ENCODE results near the gene RUNX2. TPM values are rescaled to one million over a fixed set of nuclear protein-coding genes. Genes with fewer than 3 reads are reported as not detected.
A peak's percentile ranks its signal among the peaks of the same experiment; 100 is the strongest.

RUNX2 gene
- total and polyA plus RNA-seq, 10 of the 15 experiments (the other 5 are each of a cell fraction or from before 2014, with no cell fraction given) = 0.01 to 0.77 (median 0.15) TPM; not detected in 3

GRCh38 chr6:45619994-45620471, 291.9 kb downstream of the RUNX2 start:
- DNase-seq (ENCODE audit: low read depth, low spot score) = no peak
- H3K27ac ChIP-seq (ENCODE audit: control insufficient read depth, insufficient read depth) = no peak overlapping the region

GRCh38 chr6:45624228-45624627, 296.1 kb downstream of the RUNX2 start:
- POLR2A ChIA-PET = no interaction called here
- no peak for FAIRE-seq
- no peaks in the 10 kb centered on the region for H3K36me3 ChIP-seq (ENCODE audit: control insufficient read depth in 2 of 2, insufficient read depth in 2 of 2, low read length in 1 of 2)
- CTCF ChIA-PET = no interaction called here
- no peaks in the 10 kb centered on the region for H3K79me2 ChIP-seq (ENCODE audit: control insufficient read depth, insufficient read depth, low read length)
- no peak overlapping the region for H3K9ac ChIP-seq (ENCODE audit: control insufficient read depth, insufficient read depth, low read length)
- ATAC-seq = no peak
- H3K9me3 ChIP-seq (replicated peaks; ENCODE audit: control insufficient read depth, insufficient read depth, low read length) = no peaks in the 10 kb centered on the region
- SMC1A ChIA-PET (ENCODE audit: uncharacterized antibody, unreplicated experiment) = interaction anchor here (1.3 kb wide), 1 partner anchor 40 kb away, joined by 3 read pairs; no protein-coding TSS in a partner anchor
- H3K4me1 ChIP-seq (ENCODE audit: control insufficient read depth, insufficient read depth, low read length) = no peaks in the 10 kb centered on the region
- intact Hi-C loops (cut with micrococcal nuclease; ENCODE audit: unreplicated experiment) = no loop called here
- peaks cover 0 to 6% of the 10 kb centered on the region in 2 experiments; a peak in 2 of 4 replicates for H3K27me3 ChIP-seq (replicated peaks in 1 of 2; ENCODE audit: control insufficient read depth in 2 of 2, insufficient read depth in 2 of 2, low read length in 1 of 2)
- H4K20me1 ChIP-seq (ENCODE audit: control insufficient read depth, insufficient read depth) = no peaks in the 10 kb centered on the region
- in situ Hi-C loops (cut with MboI) = no loop called here
- 77% methylated on average over 4 of the region's 4 CpGs for WGBS (ENCODE audit: insufficient coverage, insufficient replicate concordance, low lambda C conversion rate, missing lambda C conversion rate)
- no TSS peak for BruUV-seq (replicated peaks)
- no peak overlapping the region for H3K4me3 ChIP-seq
- no peak overlapping the region for H2AFZ ChIP-seq (ENCODE audit: control insufficient read depth, low read depth, low read length)
- RAD21 ChIA-PET (ENCODE audit: unreplicated experiment) = no interaction called here
- DNase-seq (ENCODE audit: low read depth, low spot score) = no peak
- no peak overlapping the region for H3K27ac ChIP-seq (ENCODE audit: control insufficient read depth, insufficient read depth)
- no peak overlapping the region for H3K4me2 ChIP-seq (ENCODE audit: control insufficient read depth, insufficient read depth)
- no peak for TF ChIP-seq NFIC (IDR thresholded peaks at IDR 0.05; ENCODE audit: low read depth, low read length)
- no peak for TF ChIP-seq MTA3 (IDR thresholded peaks at IDR 0.05; ENCODE audit: borderline replicate concordance, low read length)
- no peak for TF ChIP-seq EZH2 (IDR thresholded peaks at IDR 0.05; ENCODE audit: borderline replicate concordance, control insufficient read depth, low read depth, low read length)
- TF ChIP-seq SP1 (IDR thresholded peaks at IDR 0.05; ENCODE audit: low read depth, low read length) = no peak
- TF ChIP-seq ZNF207 (IDR thresholded peaks at IDR 0.05; ENCODE audit: borderline replicate concordance) = no peak
- TF ChIP-seq NFXL1 (IDR thresholded peaks at IDR 0.05; ENCODE audit: borderline replicate concordance) = no peak
- TF ChIP-seq NBN (IDR thresholded peaks at IDR 0.05) = no peak
- TF ChIP-seq CHD1 (IDR thresholded peaks at IDR 0.05; ENCODE audit: low read depth, low read length) = no peak
- TF ChIP-seq SMC3 (IDR thresholded peaks at IDR 0.05; ENCODE audit: borderline replicate concordance, low read length) = no peak
- TF ChIP-seq MXI1 (IDR thresholded peaks at IDR 0.05; ENCODE audit: low read depth, low read length) = no peak
- TF ChIP-seq RFX5 (IDR thresholded peaks at IDR 0.05; ENCODE audit: low read depth, low read length) = no peak
- no peak for TF ChIP-seq POLR2AphosphoS5 (IDR thresholded peaks at IDR 0.05; ENCODE audit: low read length)
- TF ChIP-seq EGR1 (IDR thresholded peaks at IDR 0.05; ENCODE audit: borderline replicate concordance in 1 of 2, low read depth in 2 of 2, low read length in 2 of 2) = no peak
- TF ChIP-seq CBX5 (IDR thresholded peaks at IDR 0.05; ENCODE audit: low read depth) = no peak
- TF ChIP-seq GABPA (IDR thresholded peaks at IDR 0.05; ENCODE audit: low read depth) = no peak
- TF ChIP-seq NR2C1 (IDR thresholded peaks at IDR 0.05) = no peak
- no peak for TF ChIP-seq SREBF2 (IDR thresholded peaks at IDR 0.05; ENCODE audit: low read length)

More at GRCh38 chr6:45619994-45620471, 291.9 kb downstream of the RUNX2 start:
- TF ChIP-seq USF2 (IDR thresholded peaks at IDR 0.05; ENCODE audit: borderline replicate concordance, low read depth, low read length) (no peak), RBBP5 (conservative IDR thresholded peaks at IDR 0.05) (no peak), PML (IDR thresholded peaks at IDR 0.05; ENCODE audit: low read length) (no peak)
- Histone ChIP-seq H3K36me3 (ENCODE audit: control insufficient read depth in 2 of 2, insufficient read depth in 2 of 2, low read length in 1 of 2) (no peaks in the 10 kb centered on the region), H3K4me2 (ENCODE audit: control insufficient read depth, insufficient read depth) (no peak overlapping the region), H2AFZ (ENCODE audit: control insufficient read depth, low read depth, low read length) (no peak overlapping the region), H4K20me1 (ENCODE audit: control insufficient read depth, insufficient read depth) (no peaks in the 10 kb centered on the region), H3K79me2 (ENCODE audit: control insufficient read depth, insufficient read depth, low read length) (no peaks in the 10 kb centered on the region), H3K9ac (ENCODE audit: control insufficient read depth, insufficient read depth, low read length) (no peak overlapping the region), H3K9me3 (replicated peaks; ENCODE audit: control insufficient read depth, insufficient read depth, low read length) (no peaks in the 10 kb centered on the region), H3K4me1 (ENCODE audit: control insufficient read depth, insufficient read depth, low read length) (no peaks in the 10 kb centered on the region), H3K4me3 (no peak overlapping the region), H3K27me3 (replicated peaks in 1 of 2; ENCODE audit: control insufficient read depth in 2 of 2, insufficient read depth in 2 of 2, low read length in 1 of 2) (no peaks in the 10 kb centered on the region)
- in situ Hi-C loops (cut with MboI) = no loop called here
- BruUV-seq (replicated peaks) = no TSS peak
- CTCF ChIA-PET = interaction anchor here (1.0 kb wide), 1 partner anchor 11 kb away, joined by 3 read pairs; no protein-coding TSS in a partner anchor
- intact Hi-C loops (cut with micrococcal nuclease; ENCODE audit: unreplicated experiment) = no loop called here
- FAIRE-seq = no peak
- WGBS (ENCODE audit: insufficient coverage, insufficient replicate concordance, low lambda C conversion rate, missing lambda C conversion rate) = 51% methylated on average over 3 of the region's 3 CpGs
- ATAC-seq = peak; percentile 51
- RAD21 ChIA-PET (ENCODE audit: unreplicated experiment) = no interaction called here
- POLR2A ChIA-PET = no interaction called here
- SMC1A ChIA-PET (ENCODE audit: uncharacterized antibody, unreplicated experiment) = no interaction called here
